ENCODE results near the gene PRLH. TPM values are rescaled to one million over a fixed set of nuclear protein-coding genes. Genes with fewer than 3 reads are reported as not detected.

Gene PRLH
- total RNA-seq, 6 experiments from 2014 or later, result not detected

GRCh38 chr2:237601453-237602116, 35.2 kb downstream of the PRLH start:
- Mint-ChIP-seq H3K4me1 (ENCODE audit: low read depth) (peaks cover 33% of the 10 kb centered on the region), H3K27ac (no peak overlapping the region)

GRCh38 chr2:237602409-237602808, 36.0 kb downstream of the PRLH start:
- TF ChIP-seq CTCF (IDR thresholded peaks at IDR 0.05), result no peak
- H3K4me1 Mint-ChIP-seq (ENCODE audit: low read depth), result peaks cover 33% of the 10 kb centered on the region
- H3K27me3 Mint-ChIP-seq (ENCODE audit: insufficient read depth), result peaks cover 3% of the 10 kb centered on the region
- H3K27ac Mint-ChIP-seq, result 0 out of 2 replicates have a peak overlapping the region, but pooled peaks have one; percentile 88
- H3K36me3 Mint-ChIP-seq (ENCODE audit: low read depth), result no peaks in the 10 kb centered on the region
- DNase-seq, result no peak
- H3K4me3 Mint-ChIP-seq, result no peak overlapping the region
- H3K9me3 Mint-ChIP-seq, result no peaks in the 10 kb centered on the region

More at GRCh38 chr2:237601453-237602116, 35.2 kb downstream of the PRLH start:
- no peak for DNase-seq
- Mint-ChIP-seq H3K9me3 (no peaks in the 10 kb centered on the region), H3K27me3 (ENCODE audit: insufficient read depth) (peaks cover 3% of the 10 kb centered on the region), H3K4me3 (no peak overlapping the region), H3K36me3 (ENCODE audit: low read depth) (no peaks in the 10 kb centered on the region)
- peak; percentile 24; the same call in 1 of the 2 replicates for TF ChIP-seq CTCF (IDR thresholded peaks at IDR 0.05)

- H3K4me3 Mint-ChIP-seq, result peak overlapping the region; percentile 47; the same call in 1 of the 2 replicates
- peaks cover 33% of the 10 kb centered on the region for H3K4me1 Mint-ChIP-seq (ENCODE audit: low read depth)
- DNase-seq, result no peak
- peak overlapping the region; percentile 88 for H3K27ac Mint-ChIP-seq
- peaks cover 3% of the 10 kb centered on the region for H3K27me3 Mint-ChIP-seq (ENCODE audit: insufficient read depth)
- no peaks in the 10 kb centered on the region for H3K9me3 Mint-ChIP-seq
- H3K36me3 Mint-ChIP-seq (ENCODE audit: low read depth), result no peaks in the 10 kb centered on the region
- TF ChIP-seq CTCF (IDR thresholded peaks at IDR 0.05), result no peak
These were observed 36.8 kb downstream of the PRLH start for GRCh38 chr2:237603049-237603717.

DNA sequence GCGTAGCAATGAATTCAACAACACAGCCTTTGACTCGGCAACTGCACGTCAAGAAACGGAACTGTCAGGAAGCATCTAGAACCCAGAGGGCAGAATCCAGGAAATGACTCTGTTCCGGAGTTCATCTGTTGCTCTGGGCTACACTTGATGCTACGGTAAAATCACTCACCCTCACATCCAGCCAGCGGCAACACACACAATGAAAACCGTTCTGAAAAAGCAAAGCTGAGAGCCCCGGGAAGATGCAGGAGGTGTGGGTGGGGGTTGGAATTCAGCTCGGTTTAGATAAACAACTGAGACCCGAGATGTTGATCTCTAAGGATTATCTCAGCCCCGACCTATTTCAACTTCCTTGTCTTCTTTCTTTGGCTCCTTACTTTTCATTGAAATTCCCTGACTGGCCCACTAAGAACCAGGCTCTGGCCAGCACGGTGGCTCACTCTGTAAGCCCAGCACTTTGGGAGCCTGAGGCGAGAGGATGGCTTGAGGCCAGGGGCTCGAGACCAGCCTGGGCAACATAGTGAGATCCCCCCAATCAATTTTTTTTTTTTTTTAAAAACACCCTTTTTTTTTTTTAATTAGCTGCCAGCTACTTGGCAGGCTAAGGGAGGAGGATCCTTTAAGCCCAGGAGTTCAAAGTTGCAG, 37.5 kb downstream of the PRLH start:
- Mint-ChIP-seq H3K4me3 (peak overlapping the region; percentile 47), H3K36me3 (ENCODE audit: low read depth) (no peaks in the 10 kb centered on the region), H3K4me1 (ENCODE audit: low read depth) (peaks cover 33% of the 10 kb centered on the region), H3K27me3 (ENCODE audit: insufficient read depth) (peaks cover 3% of the 10 kb centered on the region), H3K9me3 (no peaks in the 10 kb centered on the region), H3K27ac (peak overlapping the region; percentile 88)
- no peak for TF ChIP-seq CTCF (IDR thresholded peaks at IDR 0.05)
- peak; percentile 70 for DNase-seq

GRCh38 chr2:237604391-237604790, 38.0 kb downstream of the PRLH start:
- Mint-ChIP-seq H3K9me3 (no peaks in the 10 kb centered on the region), H3K4me3 (no peak overlapping the region), H3K36me3 (ENCODE audit: low read depth) (no peaks in the 10 kb centered on the region), H3K27me3 (ENCODE audit: insufficient read depth) (peaks cover 3% of the 10 kb centered on the region), H3K27ac (peak overlapping the region; percentile 88; the same call in 1 of the 2 replicates), H3K4me1 (ENCODE audit: low read depth) (peaks cover 33% of the 10 kb centered on the region)
- DNase-seq, result no peak
- no peak for TF ChIP-seq CTCF (IDR thresholded peaks at IDR 0.05)
